Measurements from ENCODE around the gene RPA4.
"Not testable (repeated sequence)": the region's sequence is repeated elsewhere in the genome, so short reads cannot be mapped to it uniquely, and the experiment has no call there.

Gene RPA4

GRCh38 chrX:96883608-96884007, at the start of gene RPA4:
Gene RPA4 (plus strand): TSS chrX:96883908. CDS start chrX:96884311, 403 bp downstream.
- Histone ChIP-seq H3K27me3 (replicated peaks; ENCODE audit: control insufficient read depth, insufficient read depth, low read length) (no peaks in the 10 kb centered on the region), H3K4me3 (ENCODE audit: low read length) (no peak within 1 kb of the TSS), H3K9me3 (ENCODE audit: control insufficient read depth, low read length) (no peaks in the 10 kb centered on the region), H3K9ac (ENCODE audit: low read length) (no peak within 1 kb of the TSS), H3K36me3 (ENCODE audit: control insufficient read depth, insufficient read depth, low read length, severe bottlenecking) (no peaks in the 10 kb centered on the region), H3K4me1 (ENCODE audit: control insufficient read depth, insufficient read depth, low read length) (no peaks in the 10 kb centered on the region)
- no peak for DNase-seq (ENCODE audit: low read depth)

GRCh38 chrX:96834137-96834536, 49.6 kb upstream of the RPA4 start:
- Histone ChIP-seq H3K9ac (ENCODE audit: low read length) (no peak overlapping the region), H3K36me3 (ENCODE audit: control insufficient read depth, insufficient read depth, low read length, severe bottlenecking) (no peaks in the 10 kb centered on the region), H3K4me3 (ENCODE audit: low read length) (no peak overlapping the region), H3K4me1 (ENCODE audit: control insufficient read depth, insufficient read depth, low read length) (no peaks in the 10 kb centered on the region), H3K27me3 (replicated peaks; ENCODE audit: control insufficient read depth, insufficient read depth, low read length) (no peaks in the 10 kb centered on the region), H3K9me3 (ENCODE audit: control insufficient read depth, low read length) (no peaks in the 10 kb centered on the region)
- DNase-seq (ENCODE audit: low read depth) = no peak

GRCh38 chrX:96835660-96836289, 47.9 kb upstream of the RPA4 start:
- Histone ChIP-seq H3K9ac (ENCODE audit: low read length) (no peak overlapping the region), H3K9me3 (ENCODE audit: control insufficient read depth, low read length) (no peaks in the 10 kb centered on the region), H3K27me3 (replicated peaks; ENCODE audit: control insufficient read depth, insufficient read depth, low read length) (no peaks in the 10 kb centered on the region), H3K36me3 (ENCODE audit: control insufficient read depth, insufficient read depth, low read length, severe bottlenecking) (no peaks in the 10 kb centered on the region), H3K4me1 (ENCODE audit: control insufficient read depth, insufficient read depth, low read length) (no peaks in the 10 kb centered on the region), H3K4me3 (ENCODE audit: low read length) (no peak overlapping the region)
- no peak for DNase-seq (ENCODE audit: low read depth)

GRCh38 chrX:96837808-96838207, 45.9 kb upstream of the RPA4 start:
- no peaks in the 10 kb centered on the region for H3K9me3 ChIP-seq (ENCODE audit: control insufficient read depth, low read length)
- no peaks in the 10 kb centered on the region for H3K4me1 ChIP-seq (ENCODE audit: control insufficient read depth, insufficient read depth, low read length)
- DNase-seq (ENCODE audit: low read depth) = peak; percentile 3

GRCh38 chrX:96838537-96838936, 45.2 kb upstream of the RPA4 start:
- Histone ChIP-seq H3K27me3 (replicated peaks; ENCODE audit: control insufficient read depth, insufficient read depth, low read length) (no peaks in the 10 kb centered on the region), H3K9me3 (ENCODE audit: control insufficient read depth, low read length) (no peaks in the 10 kb centered on the region), H3K4me3 (ENCODE audit: low read length) (no peak overlapping the region), H3K4me1 (ENCODE audit: control insufficient read depth, insufficient read depth, low read length) (no peaks in the 10 kb centered on the region), H3K36me3 (ENCODE audit: control insufficient read depth, insufficient read depth, low read length, severe bottlenecking) (no peaks in the 10 kb centered on the region), H3K9ac (ENCODE audit: low read length) (no peak overlapping the region)
- DNase-seq (ENCODE audit: low read depth) = no peak

More at GRCh38 chrX:96837808-96838207, 45.9 kb upstream of the RPA4 start:
- Histone ChIP-seq H3K4me3 (ENCODE audit: low read length) (no peak overlapping the region), H3K9ac (ENCODE audit: low read length) (no peak overlapping the region), H3K36me3 (ENCODE audit: control insufficient read depth, insufficient read depth, low read length, severe bottlenecking) (no peaks in the 10 kb centered on the region), H3K27me3 (replicated peaks; ENCODE audit: control insufficient read depth, insufficient read depth, low read length) (no peaks in the 10 kb centered on the region)

GRCh38 chrX:96841325-96841724, 42.4 kb upstream of the RPA4 start:
- no peaks in the 10 kb centered on the region for H3K9me3 ChIP-seq (ENCODE audit: control insufficient read depth, low read length)
- no peak overlapping the region for H3K9ac ChIP-seq (ENCODE audit: low read length)
- no peaks in the 10 kb centered on the region for H3K4me1 ChIP-seq (ENCODE audit: control insufficient read depth, insufficient read depth, low read length)
- H3K4me3 ChIP-seq (ENCODE audit: low read length) = no peak overlapping the region
- H3K36me3 ChIP-seq (ENCODE audit: control insufficient read depth, insufficient read depth, low read length, severe bottlenecking) = no peaks in the 10 kb centered on the region
- DNase-seq (ENCODE audit: low read depth) = no peak
- H3K27me3 ChIP-seq (replicated peaks; ENCODE audit: control insufficient read depth, insufficient read depth, low read length) = no peaks in the 10 kb centered on the region

- H3K36me3 ChIP-seq (ENCODE audit: control insufficient read depth, insufficient read depth, low read length, severe bottlenecking); H3K27me3 ChIP-seq (replicated peaks; ENCODE audit: control insufficient read depth, insufficient read depth, low read length); H3K4me1 ChIP-seq (ENCODE audit: control insufficient read depth, insufficient read depth, low read length); H3K9ac ChIP-seq (ENCODE audit: low read length); DNase-seq (ENCODE audit: low read depth); H3K9me3 ChIP-seq (ENCODE audit: control insufficient read depth, low read length); H3K4me3 ChIP-seq (ENCODE audit: low read length): not testable (repeated sequence)
These were observed 41.8 kb upstream of the RPA4 start for GRCh38 chrX:96841866-96842265.

GRCh38 chrX:96843566-96843965, 40.1 kb upstream of the RPA4 start:
- H3K36me3 ChIP-seq (ENCODE audit: control insufficient read depth, insufficient read depth, low read length, severe bottlenecking) = no peaks in the 10 kb centered on the region
- no peak overlapping the region for H3K9ac ChIP-seq (ENCODE audit: low read length)
- H3K9me3 ChIP-seq (ENCODE audit: control insufficient read depth, low read length) = no peaks in the 10 kb centered on the region
- no peak for DNase-seq (ENCODE audit: low read depth)
- H3K4me3 ChIP-seq (ENCODE audit: low read length) = no peak overlapping the region
- no peaks in the 10 kb centered on the region for H3K4me1 ChIP-seq (ENCODE audit: control insufficient read depth, insufficient read depth, low read length)
- no peaks in the 10 kb centered on the region for H3K27me3 ChIP-seq (replicated peaks; ENCODE audit: control insufficient read depth, insufficient read depth, low read length)

GRCh38 chrX:96846841-96847240, 36.9 kb upstream of the RPA4 start:
- no peaks in the 10 kb centered on the region for H3K4me1 ChIP-seq (ENCODE audit: control insufficient read depth, insufficient read depth, low read length)
- H3K9ac ChIP-seq (ENCODE audit: low read length) = no peak overlapping the region
- no peaks in the 10 kb centered on the region for H3K9me3 ChIP-seq (ENCODE audit: control insufficient read depth, low read length)
- DNase-seq (ENCODE audit: low read depth) = no peak
- H3K36me3 ChIP-seq (ENCODE audit: control insufficient read depth, insufficient read depth, low read length, severe bottlenecking) = no peaks in the 10 kb centered on the region
- no peak overlapping the region for H3K4me3 ChIP-seq (ENCODE audit: low read length)
- H3K27me3 ChIP-seq (replicated peaks; ENCODE audit: control insufficient read depth, insufficient read depth, low read length) = no peaks in the 10 kb centered on the region

- not testable (repeated sequence) for H3K27me3 ChIP-seq (replicated peaks; ENCODE audit: control insufficient read depth, insufficient read depth, low read length); DNase-seq (ENCODE audit: low read depth); H3K9me3 ChIP-seq (ENCODE audit: control insufficient read depth, low read length); H3K9ac ChIP-seq (ENCODE audit: low read length); H3K4me1 ChIP-seq (ENCODE audit: control insufficient read depth, insufficient read depth, low read length); H3K4me3 ChIP-seq (ENCODE audit: low read length); H3K36me3 ChIP-seq (ENCODE audit: control insufficient read depth, insufficient read depth, low read length, severe bottlenecking)
These were observed 24.3 kb upstream of the RPA4 start for GRCh38 chrX:96859422-96859821.

- DNase-seq (ENCODE audit: low read depth) = no peak
- Histone ChIP-seq H3K4me3 (ENCODE audit: low read length) (no peak overlapping the region), H3K9me3 (ENCODE audit: control insufficient read depth, low read length) (no peaks in the 10 kb centered on the region), H3K36me3 (ENCODE audit: control insufficient read depth, insufficient read depth, low read length, severe bottlenecking) (no peaks in the 10 kb centered on the region), H3K9ac (ENCODE audit: low read length) (no peak overlapping the region), H3K27me3 (replicated peaks; ENCODE audit: control insufficient read depth, insufficient read depth, low read length) (no peaks in the 10 kb centered on the region), H3K4me1 (ENCODE audit: control insufficient read depth, insufficient read depth, low read length) (no peaks in the 10 kb centered on the region)
These were observed 22.5 kb upstream of the RPA4 start for GRCh38 chrX:96861218-96861617.

- Histone ChIP-seq H3K9ac (ENCODE audit: low read length) (no peak overlapping the region), H3K36me3 (ENCODE audit: control insufficient read depth, insufficient read depth, low read length, severe bottlenecking) (no peaks in the 10 kb centered on the region)
- DNase-seq (ENCODE audit: low read depth) = no peak
These were observed 22.0 kb upstream of the RPA4 start for GRCh38 chrX:96861661-96862060.

More at GRCh38 chrX:96861661-96862060, 22.0 kb upstream of the RPA4 start:
- H3K4me1 ChIP-seq (ENCODE audit: control insufficient read depth, insufficient read depth, low read length) = no peaks in the 10 kb centered on the region
- no peak overlapping the region for H3K4me3 ChIP-seq (ENCODE audit: low read length)
- H3K9me3 ChIP-seq (ENCODE audit: control insufficient read depth, low read length) = no peaks in the 10 kb centered on the region
- H3K27me3 ChIP-seq (replicated peaks; ENCODE audit: control insufficient read depth, insufficient read depth, low read length) = no peaks in the 10 kb centered on the region
